LNCAP (cell line): Measurements from ENCODE around the gene NSUN5.
"Not testable (repeated sequence)": the region's sequence is repeated elsewhere in the genome, so short reads cannot be mapped to it uniquely, and the experiment has no call there.

Experiments used
- CTCF ChIP-seq: fragments of 450-650 bp; IDR thresholded peaks from 2 replicates; pipeline ENCODE4 v1.5.1; 2017; ENCODE audit warnings: mild to moderate bottlenecking

NSUN5 gene

DNA sequence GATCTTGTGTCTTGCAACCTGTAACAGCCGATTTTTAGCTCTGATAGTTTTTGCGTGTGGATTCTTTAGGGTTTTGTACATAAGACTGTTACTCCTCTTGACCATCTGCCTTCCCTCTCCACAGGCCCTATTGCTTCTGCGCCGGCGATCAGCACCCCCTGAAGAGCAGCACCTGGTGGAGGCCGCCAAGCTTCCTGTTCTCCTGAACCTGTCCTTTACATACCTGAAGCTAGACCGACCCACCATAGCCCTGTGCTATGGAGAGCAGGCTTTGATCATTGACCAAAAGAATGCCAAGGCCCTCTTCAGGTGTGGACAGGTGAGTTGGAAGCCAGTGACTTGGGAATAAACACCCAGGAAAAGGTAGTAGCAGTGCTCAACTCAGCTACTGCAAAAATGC lies 31.9 kb upstream of the NSUN5 start:
- no peak for TF ChIP-seq CTCF

DNA sequence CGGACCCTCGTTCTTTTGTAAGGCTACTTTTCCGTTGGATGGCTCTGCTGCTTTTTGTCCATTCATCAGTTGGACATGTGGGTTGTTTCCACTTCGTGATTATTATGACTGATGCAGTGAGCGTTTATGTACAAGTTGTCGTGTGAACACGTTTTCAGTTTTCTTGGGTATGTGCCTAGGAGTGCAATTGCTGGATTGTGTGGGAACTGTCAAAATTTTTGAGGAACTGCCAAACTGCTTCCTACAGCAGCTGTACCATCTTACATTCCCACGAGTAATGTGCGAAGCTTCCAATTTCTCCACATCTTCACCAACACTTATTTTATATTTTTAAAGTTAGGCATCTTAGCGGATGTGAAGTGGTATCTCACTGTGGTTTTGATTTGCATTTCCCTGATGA lies 29.7 kb upstream of the NSUN5 start:
- no peak for TF ChIP-seq CTCF

GRCh38 chr7:73332447-73332846 lies 23.8 kb upstream of the NSUN5 start:
- no peak for TF ChIP-seq CTCF

- TF ChIP-seq CTCF: no peak
These were observed 22.1 kb upstream of the NSUN5 start for GRCh38 chr7:73330772-73331171.

DNA sequence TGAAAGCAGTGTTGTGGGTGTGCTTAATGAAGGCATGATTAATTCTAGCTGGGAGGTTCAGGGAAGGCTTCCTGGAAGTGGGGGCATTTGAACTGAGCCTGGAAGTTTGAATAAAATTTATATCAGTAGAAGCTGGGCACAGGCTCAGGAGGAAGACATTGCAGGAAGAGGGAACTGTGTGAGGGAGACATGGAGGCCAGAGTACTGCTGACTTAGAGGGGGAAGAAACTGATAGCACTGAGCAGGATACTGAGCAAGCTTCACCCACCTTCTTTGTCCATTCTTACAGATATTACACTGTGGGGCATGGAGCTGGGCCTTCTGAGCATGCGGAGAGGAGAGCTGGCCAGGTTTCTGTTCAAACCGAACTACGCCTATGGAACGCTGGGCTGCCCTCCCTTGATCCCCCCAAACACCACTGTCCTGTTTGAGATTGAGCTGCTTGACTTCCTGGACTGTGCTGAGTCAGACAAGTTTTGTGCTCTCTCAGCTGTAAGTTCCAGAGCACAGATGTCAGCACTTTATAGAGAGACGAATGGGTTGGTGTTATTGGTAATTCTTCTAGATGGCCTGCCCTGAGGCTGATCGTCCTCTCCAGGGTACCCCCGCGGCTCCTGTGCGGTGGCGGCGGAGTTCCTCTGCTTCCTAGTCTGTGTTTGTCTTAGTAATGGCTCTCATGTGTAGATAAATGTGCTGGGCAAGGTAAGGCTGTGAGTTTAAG lies 21.4 kb upstream of the NSUN5 start:
- TF ChIP-seq CTCF: no peak

GRCh38 chr7:73328696-73329095 lies 20.1 kb upstream of the NSUN5 start:
- no peak for TF ChIP-seq CTCF

GRCh38 chr7:73327922-73328321 lies 19.3 kb upstream of the NSUN5 start, which contains the start of the genes FKBP6 and TRIM50:
Gene FKBP6, plus strand, starts transcription at chr7:73328161. Its CDS starts 268 bp downstream, at chr7:73328429.
Gene TRIM50, minus strand, starts transcription at chr7:73328082. Its CDS starts 3,295 bp downstream, at chr7:73324787.
- not testable (repeated sequence) for TF ChIP-seq CTCF
